ENCODE measurements around the gene AKNAD1. TPM values are rescaled to one million over a fixed set of nuclear protein-coding genes. Genes with fewer than 3 reads are reported as not detected.

AKNAD1 gene
- total RNA-seq, 3 donors from 2014 or later: 0.60 TPM; not detected in 2

GRCh38 chr1:108816049-108816893 lies 40.6 kb downstream of the AKNAD1 start:
- ATAC-seq: peak; percentile 85
- Histone ChIP-seq H3K4me1 (ENCODE audit: low read depth) (peaks cover 8% of the 10 kb centered on the region), H3K36me3 (ENCODE audit: low read depth) (no peaks in the 10 kb centered on the region), H3K4me3 (no peak overlapping the region), H3K9me3 (no peaks in the 10 kb centered on the region)
- intact Hi-C loops (cut with DNase I, micrococcal nuclease): no loop called here
- peak; percentile 54 to 63 (median 62) for DNase-seq
- no peak for TF ChIP-seq CTCF (IDR thresholded peaks at IDR 0.05)

GRCh38 chr1:108815566-108815965 lies 41.3 kb downstream of the AKNAD1 start:
- no peaks in the 10 kb centered on the region for H3K9me3 ChIP-seq
- H3K4me3 ChIP-seq: no peak overlapping the region
- peaks cover 8% of the 10 kb centered on the region for H3K4me1 ChIP-seq (ENCODE audit: low read depth)
- H3K36me3 ChIP-seq (ENCODE audit: low read depth): no peaks in the 10 kb centered on the region
- TF ChIP-seq CTCF (IDR thresholded peaks at IDR 0.05): no peak
- ATAC-seq: no peak
- intact Hi-C loops (cut with DNase I, micrococcal nuclease): no loop called here
- no peak for DNase-seq

GRCh38 chr1:108814343-108815125 lies 42.4 kb downstream of the AKNAD1 start:
- Histone ChIP-seq H3K36me3 (ENCODE audit: low read depth) (no peaks in the 10 kb centered on the region), H3K9me3 (no peaks in the 10 kb centered on the region), H3K4me3 (no peak overlapping the region), H3K4me1 (ENCODE audit: low read depth) (peaks cover 8% of the 10 kb centered on the region)
- no peak for TF ChIP-seq CTCF (IDR thresholded peaks at IDR 0.05)
- intact Hi-C loops (cut with DNase I, micrococcal nuclease): no loop called here
- no peak for DNase-seq
- no peak for ATAC-seq

GRCh38 chr1:108813326-108813725 lies 43.6 kb downstream of the AKNAD1 start:
- ATAC-seq (no peak), DNase-seq (no peak)
- TF ChIP-seq CTCF (IDR thresholded peaks at IDR 0.05): no peak
- H3K4me3 ChIP-seq: no peak overlapping the region
- intact Hi-C loops (cut with DNase I, micrococcal nuclease): no loop called here
- no peaks in the 10 kb centered on the region for H3K36me3 ChIP-seq (ENCODE audit: low read depth)
- H3K4me1 ChIP-seq (ENCODE audit: low read depth): peaks cover 8% of the 10 kb centered on the region
- H3K9me3 ChIP-seq: no peaks in the 10 kb centered on the region

GRCh38 chr1:108811611-108812010 lies 45.3 kb downstream of the AKNAD1 start:
- no peaks in the 10 kb centered on the region for H3K36me3 ChIP-seq (ENCODE audit: low read depth)
- peaks cover 4% of the 10 kb centered on the region for H3K4me1 ChIP-seq (ENCODE audit: low read depth)
- DNase-seq (no peak), ATAC-seq (no peak)
- no peak for TF ChIP-seq CTCF (IDR thresholded peaks at IDR 0.05)
- intact Hi-C loops (cut with DNase I, micrococcal nuclease): no loop called here
- no peak overlapping the region for H3K4me3 ChIP-seq
- no peaks in the 10 kb centered on the region for H3K9me3 ChIP-seq
